GM13977 (cell line): ENCODE results near the gene L3MBTL4.

Source experiments
- DNase-seq: peaks from one replicate; pipeline ENCODE4 v3.0.0; 2012; ENCODE audit warnings: low spot score
- CTCF ChIP-seq: IDR thresholded peaks from 2 replicates; pipeline ENCODE4 v1.5.1; 2012; ENCODE audit warnings: mild to moderate bottlenecking, control low read depth; ENCODE audit not compliant: insufficient read depth; ENCODE audit errors: extremely low read depth, missing control alignments
- in situ Hi-C: fragments of 300-500 bp; cut with MboI; formaldehyde crosslinking; loops from one replicate; pipeline ENCODE4 v1.12.0; 2022; ENCODE audit warnings: low sequenced_read_pairs, low pct_unique_long_range_greater_than_20kb, mixed read lengths, inconsistent platforms; ENCODE audit not compliant: unreplicated experiment

The L3MBTL4 gene

GRCh38 chr18:6022845-6023244 is 391.9 kb downstream of the L3MBTL4 start:
- in situ Hi-C loops: no loop called here
- no peak for DNase-seq

DNA sequence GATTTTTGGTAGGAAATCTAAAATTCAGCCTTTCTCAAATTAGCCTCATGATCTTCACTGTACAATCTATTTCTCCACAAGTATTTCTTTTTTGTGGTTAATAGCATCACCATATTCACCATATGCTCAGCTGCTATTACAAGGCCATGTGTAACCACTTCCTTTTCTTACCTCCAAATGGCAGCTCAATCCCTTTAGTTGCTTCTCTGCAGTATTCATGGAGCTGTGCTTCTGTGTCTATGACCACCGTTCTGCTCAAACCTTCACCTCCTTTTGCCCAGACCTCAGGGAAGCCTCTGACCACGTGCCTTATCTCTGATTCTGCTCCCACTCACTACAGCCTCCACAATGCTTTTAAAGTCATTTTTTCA is 392.7 kb downstream of the L3MBTL4 start:
- peak; percentile 17 for DNase-seq
- in situ Hi-C loops: no loop called here

More at GRCh38 chr18:6022845-6023244, 391.9 kb downstream of the L3MBTL4 start:
- no peak for TF ChIP-seq CTCF

GRCh38 chr18:6021306-6022073 is 393.2 kb downstream of the L3MBTL4 start:
- DNase-seq: no peak
- no peak for TF ChIP-seq CTCF
- in situ Hi-C loops: no loop called here

More for the DNA sequence above, 392.7 kb downstream of the L3MBTL4 start:
- no peak for TF ChIP-seq CTCF

DNA sequence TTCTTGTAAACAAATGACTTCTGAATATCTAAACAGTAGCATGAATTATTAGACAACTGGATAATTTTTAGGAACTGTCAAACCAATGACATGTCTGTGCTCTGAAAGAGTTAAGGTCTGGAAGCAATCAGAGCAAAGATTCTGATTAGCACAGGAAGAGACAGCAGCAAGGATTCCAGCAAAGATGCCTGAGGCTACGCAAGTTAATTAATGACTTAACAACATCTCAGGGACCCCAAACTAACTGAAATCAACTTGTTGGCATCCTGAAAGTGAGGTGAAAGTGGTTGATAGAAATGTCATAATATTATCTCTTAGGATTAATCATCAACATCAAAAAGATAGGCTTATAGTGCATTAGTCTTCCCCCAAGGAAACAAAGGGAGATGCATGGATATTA is 396.0 kb downstream of the L3MBTL4 start:
- DNase-seq: no peak
- in situ Hi-C loops: no loop called here

DNA sequence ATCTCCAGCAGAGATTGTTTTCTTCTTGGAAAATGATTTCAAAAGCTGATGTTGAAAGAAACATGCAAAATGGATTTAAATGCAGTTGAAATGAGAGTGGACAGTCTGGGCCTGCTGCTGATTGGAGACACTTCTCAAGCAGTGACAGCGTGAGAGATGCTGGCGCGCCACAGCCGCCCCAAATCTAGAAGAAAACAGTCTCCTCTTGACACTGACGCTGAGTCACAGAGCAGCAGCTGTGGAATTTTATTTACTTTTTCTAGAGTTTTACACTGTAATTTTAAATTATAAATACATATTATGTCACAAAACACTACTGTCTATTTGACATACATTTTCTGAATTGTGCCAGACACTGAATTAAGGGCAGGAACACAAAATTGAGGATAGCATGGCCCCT is 397.5 kb downstream of the L3MBTL4 start:
- in situ Hi-C loops: no loop called here
- no peak for DNase-seq
- no peak for TF ChIP-seq CTCF

More for the DNA sequence above, 396.0 kb downstream of the L3MBTL4 start:
- TF ChIP-seq CTCF: no peak

GRCh38 chr18:6015364-6015763 is 399.3 kb downstream of the L3MBTL4 start:
- no peak for DNase-seq
- TF ChIP-seq CTCF: no peak
- in situ Hi-C loops: no loop called here
